Mesenchymal stem cell (in vitro differentiated cells and primary cell): Measurements from ENCODE around the gene BABAM1.

Source experiments
- DNase-seq: peaks from one replicate; pipeline ENCODE4 v3.0.0-alpha.2; 2013
- H2AFZ ChIP-seq: one replicate; pipeline ENCODE4 v1.6.1; 2013; ENCODE audit warnings: low read depth, mild to moderate bottlenecking, control low read depth, inconsistent platforms, low read length, moderate library complexity
- H2AK5ac ChIP-seq: 2 replicates; pipeline ENCODE4 v1.6.1; 2013; ENCODE audit warnings: low read length, moderate library complexity, mild to moderate bottlenecking, inconsistent platforms; ENCODE audit not compliant: severe bottlenecking
- H2BK120ac ChIP-seq: one replicate; pipeline ENCODE4 v1.6.1; 2013; ENCODE audit warnings: low read depth, mild to moderate bottlenecking, inconsistent platforms, low read length, moderate library complexity
- H2BK12ac ChIP-seq, 2 experiments: one replicate each; pipeline ENCODE4 v1.6.1; 2013; ENCODE audit warnings: inconsistent platforms in 2 of 2, low read length in 2 of 2, mild to moderate bottlenecking in 2 of 2, moderate library complexity in 2 of 2, control low read depth in 1 of 2
- H2BK15ac ChIP-seq: one replicate; pipeline ENCODE4 v1.6.1; 2013; ENCODE audit warnings: mild to moderate bottlenecking, low read depth, inconsistent platforms; ENCODE audit not compliant: poor library complexity, severe bottlenecking
- H2BK5ac ChIP-seq: 2 replicates; pipeline ENCODE4 v1.6.1; 2013; ENCODE audit warnings: low read depth, mild to moderate bottlenecking, low read length, control low read depth, inconsistent platforms; ENCODE audit not compliant: poor library complexity, severe bottlenecking
- H3K14ac ChIP-seq, 2 experiments: one replicate each; pipeline ENCODE4 v1.6.1; 2013; ENCODE audit warnings: inconsistent platforms in 2 of 2, low read length in 2 of 2, control low read depth in 1 of 2, mild to moderate bottlenecking in 1 of 2, moderate library complexity in 1 of 2
- H3K18ac ChIP-seq, 2 experiments: one replicate each; pipeline ENCODE4 v1.6.1; 2013; ENCODE audit warnings: inconsistent platforms in 2 of 2, low read length in 2 of 2, control low read depth in 1 of 2, low read depth in 1 of 2, mild to moderate bottlenecking in 1 of 2
- H3K23ac ChIP-seq, 2 experiments: one replicate each; pipeline ENCODE4 v1.6.1; 2013; ENCODE audit warnings: inconsistent platforms in 2 of 2, low read length in 2 of 2, mild to moderate bottlenecking in 2 of 2, moderate library complexity in 2 of 2, control low read depth in 1 of 2
- H3K27ac ChIP-seq: 2 replicates; pipeline ENCODE4 v1.5.1; 2013; ENCODE audit warnings: mild to moderate bottlenecking, moderate library complexity, low read length, control low read depth, inconsistent platforms; ENCODE audit not compliant: poor library complexity, severe bottlenecking
- H3K27me3 ChIP-seq, 2 experiments: 2 replicates each; pipeline versions ENCODE4 v1.6.1 to v1.7.0; 2013; ENCODE audit warnings: low read length in 2 of 2, mild to moderate bottlenecking in 2 of 2, moderate library complexity in 2 of 2, control low read depth in 1 of 2, inconsistent platforms in 1 of 2; ENCODE audit not compliant: control insufficient read depth in 1 of 2, insufficient read depth in 1 of 2
- H3K36me3 ChIP-seq, 2 experiments: 2 replicates each; pipeline versions ENCODE4 v1.6.1 to v1.7.0; 2013; ENCODE audit warnings: low read length in 2 of 2, control low read depth in 1 of 2, inconsistent platforms in 1 of 2, low read depth in 1 of 2, mild to moderate bottlenecking in 1 of 2; ENCODE audit not compliant: insufficient read depth in 2 of 2, control insufficient read depth in 1 of 2
- H3K4ac ChIP-seq, 2 experiments: one replicate each; pipeline ENCODE4 v1.6.1; 2013; ENCODE audit warnings: inconsistent platforms in 2 of 2, low read length in 2 of 2, mild to moderate bottlenecking in 2 of 2, moderate library complexity in 2 of 2, control low read depth in 1 of 2, low read depth in 1 of 2
- H3K4me1 ChIP-seq: 2 replicates; pipeline ENCODE4 v1.6.1; 2013; ENCODE audit warnings: low read depth, low read length, control low read depth; ENCODE audit not compliant: control insufficient read depth, insufficient read depth
- H3K4me2 ChIP-seq: 2 replicates; pipeline ENCODE4 v1.6.1; 2013; ENCODE audit warnings: low read length, mild to moderate bottlenecking, inconsistent platforms; ENCODE audit not compliant: poor library complexity, severe bottlenecking
- H3K4me3 ChIP-seq, 2 experiments: 2 replicates each; pipeline versions ENCODE4 v1.5.1 to v1.7.0; 2013; ENCODE audit warnings: low read length in 2 of 2, mild to moderate bottlenecking in 2 of 2, control low read depth in 1 of 2, low read depth in 1 of 2; ENCODE audit not compliant: insufficient read depth in 1 of 2
- H3K79me1 ChIP-seq: replicated peaks from 2 replicates; pipeline ENCODE4 v1.6.1; 2013; ENCODE audit warnings: mild to moderate bottlenecking, control low read depth, low read length, inconsistent platforms; ENCODE audit not compliant: poor library complexity, severe bottlenecking
- H3K9ac ChIP-seq: 2 replicates; pipeline ENCODE4 v1.7.0; 2013; ENCODE audit warnings: mild to moderate bottlenecking, low read length, moderate library complexity
- H3K9me3 ChIP-seq: 2 replicates; pipeline ENCODE4 v1.7.0; 2013; ENCODE audit warnings: mild to moderate bottlenecking, low read length; ENCODE audit not compliant: control insufficient read depth
- H4K8ac ChIP-seq: one replicate; pipeline ENCODE4 v1.6.1; 2013; ENCODE audit warnings: inconsistent platforms, mild to moderate bottlenecking, low read length, moderate library complexity
- H4K91ac ChIP-seq: one replicate; pipeline ENCODE4 v1.6.1; 2013; ENCODE audit warnings: mild to moderate bottlenecking, low read length, inconsistent platforms
- WGBS: methylation state at CpG from one replicate; pipeline ENCODE4 v1.1.7; 2013; ENCODE audit warnings: mixed read lengths; 5-methylcytosine and 5-hydroxymethylcytosine counted together

BABAM1 gene

DNA sequence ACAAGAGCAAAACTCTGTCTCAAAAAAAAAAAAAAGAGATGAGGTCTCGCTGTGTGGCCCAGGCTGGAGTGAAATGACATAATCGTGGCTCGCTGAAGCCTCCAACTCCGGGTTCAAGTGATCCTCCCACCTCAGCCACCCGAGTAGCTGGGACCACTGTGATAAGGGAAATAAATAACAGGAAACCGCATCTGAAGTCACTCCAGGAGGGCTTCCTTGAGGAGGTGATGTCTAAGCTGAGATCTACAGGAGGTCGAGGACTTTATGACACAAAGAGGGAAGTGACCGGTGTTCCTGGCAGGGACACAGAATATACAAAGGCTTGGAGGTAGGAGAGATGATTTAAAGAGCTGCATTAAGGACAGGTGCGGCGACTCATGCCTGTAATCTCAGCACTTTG, 12.6 kb upstream of the BABAM1 start:
- H3K79me1 ChIP-seq, result no peaks in the 10 kb centered on the region
- no peak overlapping the region for H3K18ac ChIP-seq
- H3K4me1 ChIP-seq, result peaks cover 11% of the 10 kb centered on the region
- H3K4me2 ChIP-seq, result no peak overlapping the region
- H3K23ac ChIP-seq, result no peak overlapping the region
- no peak overlapping the region for H4K8ac ChIP-seq
- no peak for DNase-seq
- peaks cover 0 to 10% of the 10 kb centered on the region in 2 experiments for H3K27me3 ChIP-seq
- H2BK5ac ChIP-seq, result no peak overlapping the region
- H4K91ac ChIP-seq, result no peak overlapping the region
- H3K4ac ChIP-seq, result no peak overlapping the region
- WGBS, result 88% methylated on average over 10 of the region's 10 CpGs
- no peak overlapping the region for H2AK5ac ChIP-seq
- H3K27ac ChIP-seq, result no peak overlapping the region
- H2BK15ac ChIP-seq, result no peak overlapping the region
- H2BK120ac ChIP-seq, result no peak overlapping the region
- peaks cover 6% of the 10 kb centered on the region for H3K9me3 ChIP-seq
- H3K36me3 ChIP-seq, result no peaks in the 10 kb centered on the region
- no peak overlapping the region for H3K4me3 ChIP-seq
- H2AFZ ChIP-seq, result no peak overlapping the region
- no peak overlapping the region for H3K9ac ChIP-seq
- H2BK12ac ChIP-seq, result no peak overlapping the region
- no peak overlapping the region for H3K14ac ChIP-seq

DNA sequence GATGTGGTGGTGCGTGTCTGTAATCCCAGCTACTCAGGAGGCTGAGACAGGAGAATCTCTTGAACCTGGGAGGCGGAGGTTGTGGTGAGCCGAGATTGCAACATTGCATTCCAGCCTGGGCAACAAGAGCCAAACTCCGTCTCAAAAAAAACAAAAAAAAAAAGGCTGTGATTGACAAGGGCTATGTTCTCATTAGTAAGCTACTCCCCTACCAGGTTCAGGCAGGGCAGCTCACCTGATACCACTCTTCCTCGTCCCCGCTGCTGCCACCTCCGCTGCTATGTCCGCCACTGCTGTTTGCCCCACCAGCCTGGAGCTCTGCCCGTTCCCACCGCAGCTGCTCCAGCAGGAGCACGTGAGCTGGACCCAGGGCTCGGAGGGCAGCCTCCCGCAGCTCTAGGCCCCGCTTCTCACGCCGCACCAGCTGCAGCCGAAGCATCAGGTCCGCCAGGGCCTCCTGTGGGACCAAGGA, 12.1 kb upstream of the BABAM1 start:
- no peak overlapping the region for H3K4me3 ChIP-seq
- H3K23ac ChIP-seq, result no peak overlapping the region
- H4K8ac ChIP-seq, result no peak overlapping the region
- 82% methylated on average over 18 of the region's 18 CpGs for whole genome bisulfite sequencing
- H4K91ac ChIP-seq, result no peak overlapping the region
- H3K27ac ChIP-seq, result no peak overlapping the region
- H3K14ac ChIP-seq, result no peak overlapping the region
- H3K36me3 ChIP-seq, result no peaks in the 10 kb centered on the region
- no peak overlapping the region for H2BK5ac ChIP-seq
- peak overlapping the region; percentile 6 for H2BK15ac ChIP-seq
- no peak overlapping the region for H3K4ac ChIP-seq
- peaks cover 6% of the 10 kb centered on the region for H3K4me1 ChIP-seq
- no peak overlapping the region for H2AFZ ChIP-seq
- no peaks in the 10 kb centered on the region for H3K79me1 ChIP-seq
- H3K4me2 ChIP-seq, result no peak overlapping the region
- H2AK5ac ChIP-seq, result no peak overlapping the region
- peaks cover 0 to 10% of the 10 kb centered on the region in 2 experiments for H3K27me3 ChIP-seq
- peaks cover 10% of the 10 kb centered on the region for H3K9me3 ChIP-seq
- H3K18ac ChIP-seq, result no peak overlapping the region
- no peak overlapping the region for H2BK120ac ChIP-seq
- DNase-seq, result no peak
- H3K9ac ChIP-seq, result no peak overlapping the region
- no peak overlapping the region for H2BK12ac ChIP-seq

DNA sequence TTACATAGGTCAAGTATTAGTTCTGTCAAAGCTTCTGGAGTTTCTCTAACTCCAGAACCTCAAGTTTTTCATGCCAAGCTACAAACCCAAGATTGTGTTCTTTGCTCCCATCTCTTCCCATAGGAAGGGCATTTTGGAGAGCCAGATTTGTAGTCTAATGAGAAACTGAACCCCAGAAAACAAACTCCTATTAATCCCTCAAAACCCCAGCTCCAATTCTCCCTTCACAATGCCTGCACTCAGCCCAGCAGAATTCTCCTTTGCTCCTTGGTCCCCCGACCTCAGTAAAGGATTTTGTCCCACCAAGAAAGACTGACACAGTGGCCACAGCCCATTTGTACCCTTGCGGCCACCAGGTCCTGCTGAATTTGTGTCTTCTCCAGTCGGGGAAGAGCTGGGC, 11.1 kb upstream of the BABAM1 start:
- H3K18ac ChIP-seq, result no peak overlapping the region
- no peak overlapping the region for H4K8ac ChIP-seq

DNA sequence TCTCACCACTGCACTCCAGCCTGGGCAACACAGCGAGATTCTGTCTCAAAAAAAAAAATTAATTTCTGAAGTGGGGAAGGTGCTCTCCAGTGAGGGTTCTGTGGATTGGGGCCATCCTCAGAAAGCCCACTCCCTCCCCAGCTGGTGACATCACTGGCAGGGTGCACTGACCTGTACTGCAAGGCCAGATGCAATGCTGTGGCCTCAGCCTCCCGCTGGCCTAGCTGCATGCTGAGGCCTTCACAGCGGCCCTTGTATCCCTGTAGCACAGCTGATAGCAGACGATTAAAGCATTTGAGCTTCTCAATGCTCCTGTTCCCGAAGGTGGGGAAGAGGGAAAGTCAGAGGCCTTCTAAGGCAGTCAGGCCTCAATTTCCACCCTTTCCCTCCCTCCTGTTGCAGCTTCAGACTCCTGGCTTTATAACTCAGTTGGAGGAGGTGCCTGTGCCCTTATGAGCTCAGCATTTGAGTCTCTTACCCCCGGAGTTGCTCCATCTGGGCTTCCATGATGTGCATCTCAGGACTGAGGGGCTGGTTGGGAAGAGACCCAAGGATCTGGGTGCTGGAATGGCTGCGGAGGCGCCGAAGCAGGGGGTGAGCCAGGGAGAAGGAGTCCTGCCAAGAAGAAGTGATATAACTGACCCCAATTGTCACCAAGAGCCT, 8.0 kb upstream of the BABAM1 start:
- Histone ChIP-seq H2AFZ (no peak overlapping the region), H3K27me3 (peaks cover 0 to 13% of the 10 kb centered on the region in 2 experiments), H3K9ac (no peak overlapping the region), H2AK5ac (no peak overlapping the region), H4K8ac (peak overlapping the region; percentile 19), H3K36me3 (no peaks in the 10 kb centered on the region), H3K18ac (no peak overlapping the region), H3K27ac (no peak overlapping the region), H2BK15ac (no peak overlapping the region), H2BK5ac (no peak overlapping the region), H2BK120ac (no peak overlapping the region), H3K4me2 (no peak overlapping the region), H3K4me1 (peaks cover 5% of the 10 kb centered on the region), H3K23ac (no peak overlapping the region), H3K9me3 (peaks cover 10% of the 10 kb centered on the region), H4K91ac (no peak overlapping the region), H3K4ac (no peak overlapping the region), H3K14ac (no peak overlapping the region), H2BK12ac (no peak overlapping the region), H3K79me1 (no peaks in the 10 kb centered on the region), H3K4me3 (no peak overlapping the region)
- DNase-seq, result peak; percentile 43
- WGBS, result 92% methylated on average over 9 of the region's 9 CpGs

More for the DNA sequence above, 11.1 kb upstream of the BABAM1 start:
- Histone ChIP-seq H3K4ac (no peak overlapping the region), H3K23ac (no peak overlapping the region), H3K27ac (no peak overlapping the region), H3K27me3 (peaks cover 0 to 13% of the 10 kb centered on the region in 2 experiments), H3K36me3 (no peaks in the 10 kb centered on the region), H2BK120ac (no peak overlapping the region), H3K14ac (no peak overlapping the region), H3K9me3 (peaks cover 10% of the 10 kb centered on the region), H3K4me2 (no peak overlapping the region), H3K9ac (no peak overlapping the region), H3K4me1 (peaks cover 5% of the 10 kb centered on the region), H2AFZ (no peak overlapping the region), H2BK12ac (no peak overlapping the region), H3K4me3 (no peak overlapping the region), H2BK5ac (no peak overlapping the region), H2AK5ac (no peak overlapping the region), H2BK15ac (no peak overlapping the region), H4K91ac (no peak overlapping the region), H3K79me1 (no peaks in the 10 kb centered on the region)
- DNase-seq, result no peak
- 90% methylated on average over 3 of the region's 3 CpGs for WGBS
